VCaP (cell line): ENCODE results near the gene NDUFA13.

Experiments used
- H3K27ac ChIP-seq: fragments of 450-650 bp; 2 replicates; pipeline ENCODE4 v1.5.1; 2017
- TF ChIP-seq, protein P1 (sequence below): fragments of 450-650 bp; conservative IDR thresholded peaks from 2 replicates; pipeline ENCODE4 v1.5.1; 2017; ENCODE audit warnings: mild to moderate bottlenecking, moderate library complexity

NDUFA13 gene

DNA sequence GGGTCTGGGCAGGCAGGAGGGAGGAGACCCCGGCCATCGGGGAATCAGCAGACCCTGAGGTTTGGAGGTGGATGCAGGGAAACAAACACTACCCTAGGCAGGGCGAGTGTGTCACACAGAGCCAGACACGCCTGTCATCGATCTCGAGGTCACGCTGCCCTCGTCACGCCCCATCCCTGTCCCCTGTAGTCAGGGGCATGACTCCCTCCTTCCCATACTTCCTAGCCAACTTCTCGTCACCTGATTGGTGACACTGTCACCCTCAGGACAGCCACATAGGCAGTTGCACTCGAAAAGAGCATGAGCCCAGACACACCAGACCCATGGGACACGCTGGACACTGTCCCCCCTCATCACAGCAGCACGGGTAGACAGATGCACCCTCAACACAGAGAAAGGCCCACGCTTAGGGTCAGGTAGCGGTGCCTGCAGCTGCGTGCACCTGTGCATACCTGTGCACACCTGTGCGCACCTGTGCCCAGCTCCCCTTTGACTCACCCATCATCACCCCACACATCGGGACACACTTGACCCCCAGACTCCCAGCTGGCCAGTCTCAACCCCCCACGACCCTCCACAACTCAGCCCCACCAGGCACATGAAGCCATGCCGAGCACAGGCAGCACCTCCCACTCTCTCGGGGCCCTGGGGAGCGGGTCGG lies 33.9 kb downstream of the NDUFA13 start:
- no peak overlapping the region for H3K27ac ChIP-seq
- TF ChIP-seq, protein P1, sequence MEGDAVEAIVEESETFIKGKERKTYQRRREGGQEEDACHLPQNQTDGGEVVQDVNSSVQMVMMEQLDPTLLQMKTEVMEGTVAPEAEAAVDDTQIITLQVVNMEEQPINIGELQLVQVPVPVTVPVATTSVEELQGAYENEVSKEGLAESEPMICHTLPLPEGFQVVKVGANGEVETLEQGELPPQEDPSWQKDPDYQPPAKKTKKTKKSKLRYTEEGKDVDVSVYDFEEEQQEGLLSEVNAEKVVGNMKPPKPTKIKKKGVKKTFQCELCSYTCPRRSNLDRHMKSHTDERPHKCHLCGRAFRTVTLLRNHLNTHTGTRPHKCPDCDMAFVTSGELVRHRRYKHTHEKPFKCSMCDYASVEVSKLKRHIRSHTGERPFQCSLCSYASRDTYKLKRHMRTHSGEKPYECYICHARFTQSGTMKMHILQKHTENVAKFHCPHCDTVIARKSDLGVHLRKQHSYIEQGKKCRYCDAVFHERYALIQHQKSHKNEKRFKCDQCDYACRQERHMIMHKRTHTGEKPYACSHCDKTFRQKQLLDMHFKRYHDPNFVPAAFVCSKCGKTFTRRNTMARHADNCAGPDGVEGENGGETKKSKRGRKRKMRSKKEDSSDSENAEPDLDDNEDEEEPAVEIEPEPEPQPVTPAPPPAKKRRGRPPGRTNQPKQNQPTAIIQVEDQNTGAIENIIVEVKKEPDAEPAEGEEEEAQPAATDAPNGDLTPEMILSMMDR = no peak

DNA sequence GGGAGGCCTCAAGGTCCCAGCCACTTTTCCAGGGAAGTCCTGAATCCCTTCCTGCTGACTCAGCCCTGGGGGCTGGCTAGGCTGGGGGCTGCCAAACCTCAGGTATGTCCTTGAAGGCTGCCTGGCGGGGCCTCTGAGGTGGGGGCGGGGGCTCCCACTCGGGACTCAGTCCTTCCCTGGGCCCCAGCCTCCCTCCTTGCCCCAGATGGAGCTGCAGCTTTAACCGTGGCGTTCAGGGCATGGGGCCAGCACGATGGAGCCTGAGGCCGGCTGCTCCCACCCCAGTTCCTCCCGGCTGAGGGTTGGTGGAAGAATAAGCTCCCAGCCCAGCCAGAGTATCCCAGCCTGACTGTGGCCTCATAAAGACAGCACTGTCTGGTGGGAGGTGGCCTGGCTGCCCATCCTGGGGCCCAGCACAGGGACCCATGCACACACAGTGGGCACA lies 34.5 kb downstream of the NDUFA13 start:
- no peak overlapping the region for H3K27ac ChIP-seq
- TF ChIP-seq, protein P1 = no peak

DNA sequence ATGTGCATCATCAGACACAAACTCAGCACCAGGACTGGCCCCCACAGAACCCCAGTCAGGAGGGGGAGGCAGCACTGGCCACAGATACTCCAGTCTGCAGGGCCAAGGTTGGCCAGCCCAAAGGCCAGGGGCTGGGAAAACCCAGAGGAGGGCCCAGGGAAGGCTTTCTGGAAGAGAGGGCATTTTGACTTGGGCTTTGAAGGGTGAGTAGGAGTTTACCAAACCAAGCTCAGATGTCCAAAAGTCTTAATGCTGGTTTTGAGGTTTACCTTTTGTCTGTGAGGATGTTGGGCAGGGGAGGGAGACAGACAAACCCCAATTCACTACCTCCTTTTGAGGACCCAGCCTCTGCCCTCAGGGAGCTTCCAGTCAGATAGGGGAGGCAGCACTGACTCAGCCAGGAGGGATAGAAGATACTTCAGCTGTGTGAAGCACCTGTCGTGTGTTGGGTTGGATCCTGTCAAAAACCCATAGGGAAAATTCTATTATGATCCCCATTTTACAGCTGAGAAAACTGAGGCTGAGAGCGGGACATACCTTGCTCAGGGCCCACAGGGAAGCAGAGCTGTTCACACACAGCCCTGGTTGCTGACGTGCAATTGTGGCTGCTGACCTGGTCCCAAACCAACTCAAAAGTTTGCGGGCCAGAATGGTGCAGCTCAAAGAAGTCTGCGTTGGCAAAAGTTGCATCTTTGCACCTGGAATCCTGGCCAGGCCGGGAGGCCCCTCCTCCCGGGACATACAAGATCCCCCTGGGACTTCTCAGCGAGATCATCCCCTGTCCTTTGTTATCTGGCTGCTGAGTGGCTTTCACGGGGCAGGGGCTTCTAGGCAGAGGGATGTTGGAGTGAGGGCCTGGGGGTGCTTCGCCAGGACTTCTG lies 35.2 kb downstream of the NDUFA13 start:
- TF ChIP-seq, protein P1 = no peak
- no peak overlapping the region for H3K27ac ChIP-seq

DNA sequence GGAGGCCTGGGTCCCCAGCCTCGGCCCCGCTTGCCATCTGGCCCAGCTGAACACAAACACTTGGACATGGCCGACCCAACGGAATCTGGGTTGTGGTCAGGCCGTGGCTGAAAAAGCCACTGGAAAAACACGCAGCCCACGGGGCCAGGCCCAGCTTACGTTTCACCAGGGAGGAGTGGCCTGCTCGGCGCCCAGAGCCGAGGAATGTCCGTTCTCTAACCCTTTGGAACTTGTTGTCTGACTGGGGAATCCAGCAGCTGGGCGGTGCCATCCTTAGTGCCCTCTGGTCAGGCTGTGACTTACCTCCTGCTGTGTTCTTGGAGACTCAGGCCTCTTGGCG lies 35.8 kb downstream of the NDUFA13 start:
- TF ChIP-seq, protein P1 = no peak

DNA sequence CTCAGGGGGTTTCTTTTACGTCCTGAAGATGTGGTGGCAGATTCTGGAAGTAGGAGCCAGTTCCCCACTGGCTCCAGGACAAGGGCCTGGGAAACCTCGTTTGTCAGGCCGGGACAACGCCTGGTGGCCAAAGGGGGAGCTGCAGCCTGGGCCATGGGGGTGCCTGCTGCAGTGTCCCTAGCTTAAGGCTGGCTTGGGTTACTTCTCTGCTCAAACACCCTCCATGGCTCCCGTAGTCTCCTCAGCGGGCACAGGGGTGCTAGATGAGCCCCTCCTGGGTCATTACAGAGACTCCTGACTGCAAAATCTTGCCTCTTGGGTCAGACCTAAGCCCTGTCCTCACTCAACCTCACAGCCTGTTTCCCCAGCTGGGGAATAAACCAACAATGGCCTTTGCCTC lies 36.8 kb downstream of the NDUFA13 start:
- TF ChIP-seq, protein P1 = peak; percentile 38; the same call in 1 of the 2 replicates
- H3K27ac ChIP-seq = no peak overlapping the region

More for the DNA sequence above, 35.8 kb downstream of the NDUFA13 start:
- H3K27ac ChIP-seq = no peak overlapping the region

DNA sequence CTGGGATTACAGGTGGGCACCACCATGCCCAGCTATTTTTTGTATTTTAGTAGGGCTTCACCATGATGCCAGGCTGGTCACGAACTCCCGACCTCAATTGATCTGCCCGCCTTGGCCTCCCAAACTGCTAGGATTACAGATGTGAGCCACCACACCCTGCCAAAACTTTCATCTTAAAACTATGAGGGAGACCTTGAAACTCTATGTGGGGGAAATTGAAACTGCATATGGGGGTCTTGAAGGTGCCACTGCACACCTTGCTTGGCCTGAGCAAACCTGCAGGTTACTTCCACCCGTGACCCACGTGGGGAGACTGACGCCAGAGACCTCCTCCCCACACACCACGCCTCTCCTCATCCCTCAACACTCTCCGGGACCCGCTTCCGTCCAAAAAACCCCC lies 37.6 kb downstream of the NDUFA13 start:
- H3K27ac ChIP-seq = no peak overlapping the region
- TF ChIP-seq, protein P1 = no peak
